Activated naive CD4-positive, alpha-beta T cell treated with anti-CD3 and anti-CD28 coated beads for 36 hours (primary cell): Measurements from ENCODE around the gene ENOPH1. TPM values are rescaled to one million over a fixed set of nuclear protein-coding genes. Genes with fewer than 3 reads are reported as not detected.

ENCODE experiments used
- CTCF ChIA-PET: fragments of 350-600 bp; sonication (Branson Sonifier 250); formaldehyde crosslinking; loops from one replicate; lab custom pipeline; 2021; ENCODE audit warnings: antibody characterized with exemption; lab: Charles Lee
- DNase-seq: peaks from one replicate; pipeline ENCODE4 v3.0.0-alpha.2; 2020
- H3K27ac Mint-ChIP-seq: one replicate; pipeline ENCODE4 v1.8.0; 2021; ENCODE audit warnings: mild to moderate bottlenecking, mixed read lengths
- H3K27me3 Mint-ChIP-seq: one replicate; pipeline ENCODE4 v1.8.0; 2021; ENCODE audit warnings: low read depth, mixed read lengths
- H3K36me3 Mint-ChIP-seq: one replicate; pipeline ENCODE4 v1.8.0; 2021; ENCODE audit warnings: low read depth, mixed read lengths
- H3K4me1 Mint-ChIP-seq: one replicate; pipeline ENCODE4 v1.8.0; 2021; ENCODE audit warnings: low read depth, mixed read lengths
- H3K4me3 Mint-ChIP-seq: one replicate; pipeline ENCODE4 v1.8.0; 2021; ENCODE audit warnings: mild to moderate bottlenecking, moderate library complexity, mixed read lengths
- H3K9me3 Mint-ChIP-seq: one replicate; pipeline ENCODE4 v1.8.0; 2021; ENCODE audit warnings: mixed read lengths
- intact Hi-C: fragments of 100-400 bp; cut with micrococcal nuclease; formaldehyde crosslinking; loops from one replicate; pipeline ENCODE4 v1.15.1; 2023
- total RNA-seq, 2 experiments: library from RNA; stranded (reverse); gene quantifications; one replicate each; pipeline ENCODE4 v1.2.3, GENCODE V29; 2021

ENOPH1 gene
- total RNA-seq, 2 experiments from 2014 or later, result 55.1 to 56.3 TPM

DNA sequence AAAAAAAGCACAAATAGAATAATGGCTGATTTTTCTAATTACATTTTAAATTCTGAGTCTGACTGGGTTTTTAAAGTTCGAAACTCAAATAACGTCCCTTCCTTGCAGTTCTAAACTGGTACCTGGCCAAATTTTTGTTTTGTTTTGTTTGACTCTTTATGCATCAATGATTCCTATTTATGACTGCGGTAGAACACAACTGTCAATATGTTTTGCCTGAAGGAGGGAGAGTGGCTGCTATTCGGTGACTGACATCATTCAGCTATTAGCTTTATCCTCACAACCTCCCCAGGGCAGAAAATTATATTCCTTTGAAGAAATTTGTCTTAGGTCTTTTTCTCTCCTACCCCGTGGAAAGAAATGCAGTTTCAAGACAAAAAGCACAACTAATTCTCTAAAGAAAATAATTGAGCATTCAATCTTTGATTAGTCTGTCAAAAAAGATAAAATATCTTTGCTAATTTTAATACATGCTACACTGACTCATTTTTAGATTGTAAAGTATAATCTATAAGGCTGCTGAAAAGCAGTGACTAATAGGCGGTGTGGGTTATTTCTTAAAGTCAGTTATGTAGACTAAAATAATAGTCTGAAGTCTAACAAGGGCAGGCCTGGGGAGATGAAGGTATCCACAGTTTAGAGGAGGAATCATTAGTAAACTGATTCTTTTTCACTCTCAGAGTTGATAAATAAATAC lies 69.5 kb downstream of the ENOPH1 start:
- Mint-ChIP-seq H3K36me3 (no peaks in the 10 kb centered on the region), H3K9me3 (no peaks in the 10 kb centered on the region), H3K4me3 (no peak overlapping the region), H3K4me1 (no peaks in the 10 kb centered on the region), H3K27ac (no peak overlapping the region), H3K27me3 (no peaks in the 10 kb centered on the region)
- CTCF ChIA-PET, result interaction anchor here (1.2 kb wide), 1 partner anchor 239 kb away, joined by 3 read pairs; no protein-coding TSS in a partner anchor
- DNase-seq, result no peak
- intact Hi-C loops, result no loop called here

DNA sequence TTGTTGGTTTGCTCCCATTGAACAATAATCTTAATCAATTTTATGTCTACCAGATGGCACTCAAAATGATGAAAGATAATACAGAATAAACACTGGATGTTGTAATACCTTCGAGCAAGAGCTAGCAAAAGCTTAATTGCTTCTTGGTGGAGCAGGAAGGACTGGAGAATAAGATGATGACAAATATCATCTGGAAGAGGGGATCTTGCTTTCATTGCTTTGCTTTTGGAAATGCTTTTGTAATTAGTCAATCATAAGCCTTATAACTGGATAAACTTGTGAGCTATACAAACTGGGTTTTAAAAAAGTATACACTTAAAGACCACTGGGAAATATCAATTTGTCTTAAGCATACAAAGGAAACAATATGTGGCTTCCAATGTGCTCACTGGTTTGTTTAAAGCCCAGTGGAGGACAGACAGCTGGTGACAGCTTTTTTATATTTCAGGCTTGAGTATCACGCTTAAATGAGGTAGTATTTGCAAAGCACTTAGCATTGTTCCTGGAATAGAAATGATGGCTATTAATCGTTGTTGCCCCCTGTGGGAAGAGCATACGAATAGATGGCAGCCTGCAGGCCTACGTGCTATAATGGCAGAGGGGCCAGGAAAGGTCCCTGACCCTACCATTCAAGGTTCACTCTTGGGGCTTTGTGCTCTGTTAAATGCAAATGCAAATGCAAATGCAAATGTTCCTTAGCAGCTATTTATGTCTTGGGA lies 70.2 kb downstream of the ENOPH1 start:
- Mint-ChIP-seq H3K27ac (no peak overlapping the region), H3K36me3 (no peaks in the 10 kb centered on the region), H3K4me1 (no peaks in the 10 kb centered on the region), H3K9me3 (no peaks in the 10 kb centered on the region), H3K4me3 (no peak overlapping the region), H3K27me3 (no peaks in the 10 kb centered on the region)
- CTCF ChIA-PET, result interaction anchor here (1.2 kb wide), 1 partner anchor 238 kb away, joined by 3 read pairs; no protein-coding TSS in a partner anchor
- intact Hi-C loops, result no loop called here
- DNase-seq, result no peak

DNA sequence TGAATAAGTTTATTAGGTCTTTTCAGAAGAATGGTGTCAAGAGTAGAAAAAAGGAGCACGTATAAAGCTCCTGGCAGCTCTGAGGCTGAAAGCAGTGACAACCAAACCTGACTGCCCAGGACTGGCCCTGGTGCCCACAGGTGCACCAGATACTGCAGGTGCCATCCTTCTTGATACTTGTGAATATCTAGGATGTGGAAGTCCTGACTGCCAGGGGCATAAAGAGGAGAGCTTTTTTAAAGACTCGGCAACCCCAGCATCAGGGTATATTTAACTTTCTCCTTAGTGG lies 70.7 kb downstream of the ENOPH1 start:
- intact Hi-C loops, result no loop called here
- no peaks in the 10 kb centered on the region for H3K36me3 Mint-ChIP-seq
- DNase-seq, result no peak
- no peaks in the 10 kb centered on the region for H3K27me3 Mint-ChIP-seq
- H3K9me3 Mint-ChIP-seq, result no peaks in the 10 kb centered on the region
- no peak overlapping the region for H3K4me3 Mint-ChIP-seq
- CTCF ChIA-PET, result interaction anchor here (1.2 kb wide), 1 partner anchor 238 kb away, joined by 3 read pairs; no protein-coding TSS in a partner anchor
- H3K27ac Mint-ChIP-seq, result no peak overlapping the region
- H3K4me1 Mint-ChIP-seq, result no peaks in the 10 kb centered on the region

DNA sequence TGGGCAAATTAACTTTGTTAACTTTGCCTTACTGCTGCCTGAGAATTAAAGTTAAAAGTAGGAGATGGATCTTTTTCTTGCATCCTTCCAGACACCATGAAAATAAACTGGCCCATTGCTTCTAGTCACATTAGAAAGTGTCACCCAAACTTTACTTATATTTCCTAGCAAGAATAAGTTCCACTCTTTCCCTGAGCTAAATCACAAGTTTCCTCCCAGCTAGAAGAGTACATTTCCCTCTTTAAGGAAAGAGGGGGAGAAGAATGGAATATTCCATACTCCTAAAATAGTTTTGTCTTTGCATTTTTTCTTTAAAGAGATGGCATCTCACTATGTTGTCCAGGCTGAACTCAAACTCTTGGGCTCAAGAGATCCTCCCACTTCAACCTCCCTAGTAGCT lies 77.6 kb downstream of the ENOPH1 start:
- intact Hi-C loops, result no loop called here
- H3K4me3 Mint-ChIP-seq, result no peak overlapping the region
- CTCF ChIA-PET, result no interaction called here
- H3K36me3 Mint-ChIP-seq, result no peaks in the 10 kb centered on the region
- H3K9me3 Mint-ChIP-seq, result no peaks in the 10 kb centered on the region
- H3K4me1 Mint-ChIP-seq, result no peaks in the 10 kb centered on the region
- peaks cover 7% of the 10 kb centered on the region for H3K27me3 Mint-ChIP-seq
- no peak for DNase-seq
- H3K27ac Mint-ChIP-seq, result no peak overlapping the region

DNA sequence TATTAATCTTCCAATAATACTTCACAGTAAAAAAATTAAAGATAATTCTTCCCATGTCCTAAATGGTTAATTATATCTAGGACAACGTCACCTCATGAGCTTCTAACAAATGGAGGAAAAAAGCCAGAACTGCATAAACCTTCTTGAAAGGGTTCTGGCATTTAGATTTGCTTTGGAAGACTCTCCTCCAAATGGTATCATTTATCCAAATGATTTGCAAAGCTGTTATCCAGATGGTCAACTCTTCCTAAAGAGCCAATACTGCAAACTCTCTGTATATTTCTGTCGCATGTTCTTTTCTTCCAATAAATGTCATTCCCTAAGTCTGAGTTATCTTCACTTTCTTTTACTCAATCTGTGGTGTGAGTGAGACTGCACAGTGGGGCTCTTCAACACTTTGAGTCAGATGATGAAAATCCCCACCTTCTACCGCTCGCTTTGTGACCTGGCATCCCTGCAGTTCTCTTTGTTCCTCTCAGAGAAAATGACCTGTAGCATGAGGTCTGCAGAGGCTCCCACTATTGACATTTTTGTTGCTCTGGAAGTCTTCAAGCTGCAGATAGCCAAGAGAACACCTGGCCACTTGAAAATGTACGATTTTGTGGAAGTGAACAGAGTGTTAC lies 78.5 kb downstream of the ENOPH1 start:
- CTCF ChIA-PET, result interaction anchor here (0.7 kb wide), 1 partner anchor 212 kb away, joined by 3 read pairs; no protein-coding TSS in a partner anchor
- Mint-ChIP-seq H3K27me3 (peaks cover 12% of the 10 kb centered on the region), H3K36me3 (no peaks in the 10 kb centered on the region), H3K4me1 (no peaks in the 10 kb centered on the region), H3K9me3 (no peaks in the 10 kb centered on the region), H3K27ac (no peak overlapping the region), H3K4me3 (no peak overlapping the region)
- no peak for DNase-seq
- intact Hi-C loops, result no loop called here

DNA sequence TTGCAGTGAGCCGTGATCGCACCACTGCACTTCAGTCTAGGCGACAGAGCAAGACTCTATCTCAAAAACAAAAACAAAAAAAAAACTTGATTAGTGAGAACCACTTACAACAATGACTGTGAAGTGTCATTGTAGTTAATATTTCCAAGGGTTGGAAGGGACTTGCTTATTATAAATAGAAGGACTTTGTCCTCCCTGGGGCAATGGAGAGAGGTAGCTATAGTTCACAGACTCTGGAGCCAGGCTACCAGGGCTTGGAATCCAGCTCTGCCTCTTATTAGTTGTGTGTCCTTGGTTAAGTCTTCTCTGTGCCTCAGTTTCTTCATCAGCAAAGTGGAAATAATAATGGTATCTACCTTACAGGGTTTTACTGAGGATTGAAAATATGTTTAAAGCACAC lies 79.8 kb downstream of the ENOPH1 start:
- CTCF ChIA-PET, result no interaction called here
- intact Hi-C loops, result no loop called here
- Mint-ChIP-seq H3K9me3 (no peaks in the 10 kb centered on the region), H3K4me1 (no peaks in the 10 kb centered on the region), H3K27me3 (peaks cover 16% of the 10 kb centered on the region), H3K27ac (no peak overlapping the region), H3K36me3 (no peaks in the 10 kb centered on the region), H3K4me3 (no peak overlapping the region)
- DNase-seq, result no peak

Other genes starting within 250 kb of the ENOPH1 start
- 100 to 1,000 TPM; 340 to 367 TPM for gene HNRNPD, start 56.6 kb upstream of the ENOPH1 start, total RNA-seq
- 100 to 1,000 TPM; 256 to 267 TPM for gene HNRNPDL, start 128 bp upstream of the ENOPH1 start, total RNA-seq
- gene TMEM150C, start 131.4 kb downstream of the ENOPH1 start, total RNA-seq, result not detected